GM18520 (cell line): ENCODE data around the gene SF3B6.
"Not testable (repeated sequence)": the region's sequence is repeated elsewhere in the genome, so short reads cannot be mapped to it uniquely, and the experiment has no call there.

Source experiments
- ATAC-seq: cut with Tn5 transposase; IDR thresholded peaks from one replicate; pipeline ENCODE4 v1.9.1; 2021; ENCODE audit not compliant: unreplicated experiment

Gene SF3B6

DNA sequence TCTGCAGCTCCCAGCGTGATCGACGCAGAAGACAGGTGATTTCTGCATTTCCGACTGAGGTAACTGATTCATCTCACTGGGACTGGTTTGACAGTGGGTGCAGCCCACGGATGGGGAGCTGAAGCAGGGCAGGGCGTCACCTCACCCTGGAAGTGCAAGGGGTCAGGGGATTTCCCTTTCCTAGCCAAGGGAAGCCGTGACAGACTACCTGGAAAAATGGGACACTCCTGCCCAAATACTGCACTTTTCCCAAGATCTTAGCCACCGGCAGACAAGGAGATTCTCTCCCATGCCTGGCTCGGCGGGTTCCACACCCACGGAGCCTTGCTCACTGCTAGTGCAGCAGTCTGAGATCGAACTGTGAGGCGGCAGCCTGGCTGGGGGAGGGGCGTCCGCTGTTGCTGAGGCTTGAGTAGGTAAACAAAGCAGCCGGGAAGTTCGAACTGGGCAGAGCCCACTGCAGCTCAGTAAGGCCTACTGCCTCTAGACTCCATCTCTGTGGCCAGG, 19.1 kb upstream of the SF3B6 start:
- not testable (repeated sequence) for ATAC-seq

- not testable (repeated sequence) for ATAC-seq
Observed at GRCh38 chr2:24093270-24093669, 17.1 kb upstream of the SF3B6 start.

DNA sequence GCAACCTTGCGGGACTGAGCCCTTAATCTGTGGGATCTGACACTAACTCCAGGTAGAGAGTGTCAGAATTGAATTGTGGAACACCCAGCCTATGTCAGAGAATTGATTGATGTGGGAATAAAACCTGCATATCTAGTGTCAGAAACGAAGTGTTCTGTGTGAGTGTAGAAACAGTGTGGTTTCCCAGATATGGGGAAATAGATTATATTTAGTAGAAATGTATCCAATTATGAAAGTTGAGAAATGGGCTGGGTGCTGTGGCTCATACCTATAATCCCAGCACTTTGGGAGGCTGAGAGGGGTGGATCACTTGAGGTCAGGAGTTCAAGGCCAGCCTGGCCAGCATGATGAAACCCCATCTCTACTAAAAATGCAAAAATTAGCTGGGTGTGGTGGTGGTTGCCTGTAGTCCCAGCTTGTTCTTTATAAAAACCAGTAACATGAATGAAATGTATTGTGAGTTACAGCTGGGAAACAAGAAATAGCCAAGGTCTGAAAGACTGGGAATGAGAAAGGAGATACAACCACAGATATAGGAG, 12.8 kb upstream of the SF3B6 start:
- ATAC-seq, result no peak

GRCh38 chr2:24087032-24087431, 10.9 kb upstream of the SF3B6 start:
- ATAC-seq, result no peak

- no peak for ATAC-seq
Observed at GRCh38 chr2:24086241-24086640, 10.1 kb upstream of the SF3B6 start.

DNA sequence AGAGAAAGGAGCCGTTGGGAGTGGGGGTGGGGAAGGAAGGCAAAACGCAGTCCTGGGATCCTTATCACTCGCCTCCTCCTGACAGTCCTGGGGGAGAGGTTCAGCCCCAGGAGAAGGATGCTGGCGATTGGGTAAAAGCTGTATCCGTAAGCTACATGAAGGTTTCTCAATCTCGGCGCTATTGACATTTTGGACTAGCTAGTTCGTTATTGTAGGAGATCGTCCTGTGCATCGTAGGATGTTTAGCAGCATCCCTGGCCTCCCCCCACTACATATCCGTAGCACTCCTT, 9.0 kb upstream of the SF3B6 start:
- no peak for ATAC-seq

DNA sequence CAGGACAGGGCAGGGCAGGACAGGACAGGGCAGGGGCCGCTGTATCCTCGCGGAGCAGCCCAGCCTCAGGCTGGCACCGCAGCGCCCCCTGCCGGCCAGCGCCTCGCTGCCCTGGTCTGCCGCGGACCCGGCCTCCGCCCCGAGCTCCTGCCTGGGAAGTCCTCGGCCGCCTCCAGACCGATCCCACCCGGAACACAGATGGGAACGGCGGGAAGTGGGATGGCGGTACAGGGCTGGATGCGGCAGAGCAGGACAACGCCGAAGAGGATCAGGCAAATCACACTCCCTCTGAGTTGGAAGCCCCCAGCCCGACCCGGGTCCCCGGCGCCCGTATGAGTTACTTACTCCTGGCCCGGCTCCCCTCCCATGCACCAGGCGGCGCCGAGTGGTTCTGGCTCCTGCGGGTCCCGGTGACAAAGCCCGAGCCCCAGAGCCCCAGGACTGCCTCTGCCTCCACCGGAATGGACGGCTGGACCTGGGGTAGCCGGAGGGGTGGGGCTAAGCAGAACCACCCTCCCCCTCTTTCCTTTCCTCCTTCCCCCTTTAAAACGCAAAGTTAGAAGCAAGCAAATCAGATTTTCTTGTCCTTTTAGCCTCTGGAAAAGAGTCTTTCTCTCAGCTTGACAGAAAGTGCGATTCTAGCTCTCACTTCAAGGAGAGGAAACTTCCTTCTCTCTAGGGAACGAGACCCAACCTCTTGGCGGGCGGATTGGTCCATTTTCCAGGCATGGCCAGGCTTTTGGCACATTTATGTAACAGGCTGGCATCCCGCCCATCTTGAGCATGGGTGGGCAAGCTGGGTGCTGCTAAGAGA, 8.5 kb upstream of the SF3B6 start, which contains the start of gene TP53I3:
Gene TP53I3, minus strand, starts transcription at position 449 of the 814 bp plus-strand sequence. CDS start 508 bp downstream, outside the sequence.
- ATAC-seq, result peak; percentile 60

DNA sequence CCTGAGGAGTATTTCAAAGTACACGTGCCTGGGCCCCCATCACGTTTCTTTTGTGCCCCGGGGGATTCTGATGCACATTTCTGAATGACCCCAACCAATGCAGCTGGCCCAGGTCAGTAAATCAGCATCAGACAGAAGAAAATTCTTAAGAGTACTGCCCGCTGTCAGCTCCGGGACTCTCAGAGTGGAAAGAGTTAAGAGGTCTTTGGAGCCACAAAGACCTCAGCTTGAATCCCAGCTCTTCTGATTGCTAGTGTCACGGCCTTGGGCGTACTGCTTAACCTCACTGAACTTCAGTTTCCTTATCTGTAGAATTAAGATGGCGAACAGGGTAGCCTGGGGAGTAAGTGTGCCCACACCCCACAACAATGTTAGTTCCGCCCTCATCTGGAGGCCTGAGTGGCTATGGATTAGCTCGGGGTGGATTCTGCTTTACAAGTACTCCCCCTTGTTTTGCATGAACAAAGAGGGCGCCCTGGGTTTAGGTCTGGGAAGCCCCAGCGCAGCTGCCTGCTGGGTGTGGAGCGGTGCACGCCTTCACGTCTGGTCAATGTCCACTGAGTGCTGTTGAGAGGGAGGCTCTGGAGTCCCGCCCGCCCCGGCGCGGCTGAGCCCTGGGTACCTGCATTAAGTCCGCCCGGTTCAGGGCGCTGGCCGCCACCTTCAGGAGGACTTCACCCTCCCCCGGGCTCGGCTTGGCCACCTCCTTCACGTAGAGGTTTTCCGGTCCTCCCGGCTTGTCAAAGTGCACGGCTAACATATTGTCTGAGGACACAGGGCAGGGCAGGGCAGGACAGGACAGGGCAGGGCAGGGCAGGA, 7.7 kb upstream of the SF3B6 start:
- peak; percentile 71 for ATAC-seq

- no peak for ATAC-seq
Observed at GRCh38 chr2:24082787-24083566, 6.9 kb upstream of the SF3B6 start.

DNA sequence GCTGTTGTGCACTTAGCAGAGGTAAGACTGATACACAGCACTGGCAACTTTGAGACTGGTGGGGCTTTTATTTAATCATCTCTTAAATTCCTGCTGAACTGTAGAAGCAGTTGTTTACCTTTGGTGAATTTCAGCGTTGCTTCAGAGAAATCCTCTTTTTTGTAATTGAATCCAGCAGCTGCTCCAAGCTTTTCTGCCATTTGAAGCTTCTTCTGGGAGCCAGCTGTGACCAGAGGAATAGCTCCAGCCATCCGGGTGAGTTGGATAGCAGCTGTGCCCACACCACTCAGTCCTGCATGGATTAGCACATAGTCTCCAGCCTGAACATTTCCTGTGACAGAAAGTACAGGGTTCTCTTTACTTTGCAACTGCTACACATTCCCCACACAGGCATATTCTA, 4.6 kb upstream of the SF3B6 start:
- ATAC-seq, result no peak

GRCh38 chr2:24077879-24078278, 1.8 kb upstream of the SF3B6 start:
- ATAC-seq, result no peak

- ATAC-seq, result no peak
Observed at GRCh38 chr2:24077535-24077877, 1.4 kb upstream of the SF3B6 start.

GRCh38 chr2:24076849-24077534, 866 bp upstream of the SF3B6 start:
- no peak for ATAC-seq

DNA sequence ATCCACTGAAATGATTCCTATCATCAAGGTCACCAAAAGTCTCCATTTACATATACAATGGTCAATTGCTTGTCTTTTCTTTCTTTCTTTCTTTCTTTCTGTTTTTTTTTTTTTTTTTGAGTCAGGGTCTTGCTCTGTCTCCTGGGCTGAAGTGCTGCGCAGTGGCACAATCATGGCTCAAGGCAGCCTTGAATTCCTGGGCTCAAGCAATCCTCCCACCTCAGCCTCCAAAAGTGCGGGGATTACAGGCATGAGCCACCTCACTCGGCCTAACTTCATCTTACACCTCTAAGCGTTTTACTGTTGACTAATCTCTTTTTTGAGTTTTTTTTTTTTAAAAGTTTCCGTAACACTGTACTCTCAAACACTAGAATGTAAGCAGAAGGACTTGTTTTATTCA, 867 bp downstream of the SF3B6 start:
- ATAC-seq, result no peak

DNA sequence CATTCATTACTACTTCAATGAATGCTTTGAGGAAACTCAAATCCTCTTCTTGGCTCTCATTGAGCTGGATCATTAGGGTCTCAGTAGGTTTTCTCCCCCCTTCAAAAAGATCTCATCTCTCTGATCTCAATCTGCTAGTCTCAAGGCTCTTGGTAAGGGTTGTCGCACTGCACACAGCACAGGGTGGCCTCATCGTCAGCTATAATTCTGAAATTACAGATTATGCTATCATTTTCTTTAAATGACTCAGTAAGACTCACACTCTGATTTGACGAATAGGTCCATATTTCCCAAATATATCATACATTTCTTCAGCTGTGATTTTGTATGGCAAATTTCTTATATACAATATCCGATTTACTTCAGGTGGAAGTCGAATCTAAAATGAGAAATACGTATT, 2.3 kb downstream of the SF3B6 start:
- no peak for ATAC-seq

DNA sequence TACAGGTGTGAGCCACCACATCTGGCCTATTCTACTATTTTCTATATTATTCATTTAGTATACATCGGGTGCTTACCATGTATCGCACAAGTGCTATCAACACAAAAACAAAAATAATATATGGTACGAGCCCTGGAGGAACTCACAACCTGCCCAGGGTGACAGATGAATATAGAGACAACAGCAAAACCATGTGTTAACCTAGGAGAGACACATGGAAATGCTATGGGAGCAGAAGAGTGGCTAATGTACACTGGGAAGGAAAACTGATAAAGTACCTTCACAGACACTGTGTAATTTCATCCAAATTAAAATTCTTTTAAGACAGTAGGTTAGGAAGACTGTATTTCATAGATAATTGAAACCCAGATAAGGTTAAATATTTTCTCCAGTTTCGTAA, 3.9 kb downstream of the SF3B6 start:
- ATAC-seq, result no peak

- ATAC-seq, result no peak
Observed at GRCh38 chr2:24065341-24065740, 10.8 kb downstream of the SF3B6 start.

- ATAC-seq, result no peak
Observed at GRCh38 chr2:24058564-24059271, 17.4 kb downstream of the SF3B6 start.

- ATAC-seq, result no peak
Observed at GRCh38 chr2:24055750-24056149, 20.4 kb downstream of the SF3B6 start.
